ENCODE measurements around the gene NDUFB2. TPM values are rescaled to one million over a fixed set of nuclear protein-coding genes. Genes with fewer than 3 reads are reported as not detected.
A peak's percentile ranks its signal among the peaks of the same experiment; 100 is the strongest.
"Not testable (repeated sequence)": the region's sequence is repeated elsewhere in the genome, so short reads cannot be mapped to it uniquely, and the experiment has no call there.

NDUFB2 gene
- polyA plus RNA-seq = 367 TPM

GRCh38 chr7:140696680-140697446 is at the start of gene NDUFB2:
Gene NDUFB2 (plus strand): TSS chr7:140696708. CDS start chr7:140696745, 37 bp downstream.
- peaks cover 22 to 24% (median 22%) of the 10 kb centered on the region in 3 donors for H3K4me1 Mint-ChIP-seq
- H3K36me3 Mint-ChIP-seq = peaks cover 4% of the 10 kb centered on the region
- H3K9me3 Mint-ChIP-seq = no peaks in the 10 kb centered on the region
- peak within 1 kb of the TSS; percentile 96 to 99 (median 97) for H3K27ac Mint-ChIP-seq
- H3K27me3 Mint-ChIP-seq = peaks cover 1% of the 10 kb centered on the region
- H3K4me3 Mint-ChIP-seq = peak within 1 kb of the TSS; percentile 98 to 100 (median 99)

GRCh38 chr7:140646931-140647647 is 49.4 kb upstream of the NDUFB2 start:
- H3K36me3 Mint-ChIP-seq = peaks cover 2% of the 10 kb centered on the region
- H3K4me3 Mint-ChIP-seq = no peak overlapping the region
- H3K27me3 Mint-ChIP-seq = peaks cover 6% of the 10 kb centered on the region
- peaks cover 0 to 6% (median 0%) of the 10 kb centered on the region in 3 donors for H3K9me3 Mint-ChIP-seq
- peak overlapping the region in 1 of 3 donors; percentile 18 for H3K27ac Mint-ChIP-seq
- peaks cover 5 to 8% (median 7%) of the 10 kb centered on the region in 3 donors for H3K4me1 Mint-ChIP-seq

GRCh38 chr7:140649556-140650205 is 46.8 kb upstream of the NDUFB2 start:
- no peaks in the 10 kb centered on the region for H3K27me3 Mint-ChIP-seq
- peaks cover 2% of the 10 kb centered on the region for H3K36me3 Mint-ChIP-seq
- H3K9me3 Mint-ChIP-seq = no peaks in the 10 kb centered on the region
- H3K4me1 Mint-ChIP-seq = peaks cover 10 to 14% (median 11%) of the 10 kb centered on the region in 3 donors
- no peak overlapping the region for H3K4me3 Mint-ChIP-seq
- H3K27ac Mint-ChIP-seq = peak overlapping the region in 1 of 3 donors; percentile 3

- H3K27ac Mint-ChIP-seq = no peak overlapping the region
- no peaks in the 10 kb centered on the region for H3K9me3 Mint-ChIP-seq
- no peaks in the 10 kb centered on the region for H3K27me3 Mint-ChIP-seq
- H3K4me3 Mint-ChIP-seq = no peak overlapping the region
- no peaks in the 10 kb centered on the region for H3K36me3 Mint-ChIP-seq
- H3K4me1 Mint-ChIP-seq = peaks cover 10 to 14% (median 11%) of the 10 kb centered on the region in 3 donors
Observed at GRCh38 chr7:140650367-140650766, 46.1 kb upstream of the NDUFB2 start.

- Mint-ChIP-seq H3K4me1 (peaks cover 14 to 20% (median 18%) of the 10 kb centered on the region in 3 donors), H3K4me3 (peak overlapping the region in 1 of 4 donors; percentile 54), H3K27me3 (no peaks in the 10 kb centered on the region), H3K27ac (peak overlapping the region in 1 of 3 donors; percentile 83), H3K36me3 (no peaks in the 10 kb centered on the region), H3K9me3 (no peaks in the 10 kb centered on the region)
Observed at GRCh38 chr7:140653319-140654108, 43.0 kb upstream of the NDUFB2 start.

GRCh38 chr7:140654109-140654387 is 42.5 kb upstream of the NDUFB2 start:
- Mint-ChIP-seq H3K9me3 (no peaks in the 10 kb centered on the region), H3K36me3 (no peaks in the 10 kb centered on the region), H3K4me3 (no peak overlapping the region), H3K27me3 (no peaks in the 10 kb centered on the region), H3K27ac (no peak overlapping the region), H3K4me1 (peaks cover 14 to 20% (median 18%) of the 10 kb centered on the region in 3 donors)

GRCh38 chr7:140654661-140655060 is 41.8 kb upstream of the NDUFB2 start:
- no peaks in the 10 kb centered on the region for H3K36me3 Mint-ChIP-seq
- peak overlapping the region in 1 of 4 donors; percentile 65 for H3K4me3 Mint-ChIP-seq
- no peak overlapping the region for H3K27ac Mint-ChIP-seq
- no peaks in the 10 kb centered on the region for H3K27me3 Mint-ChIP-seq
- H3K9me3 Mint-ChIP-seq = no peaks in the 10 kb centered on the region
- H3K4me1 Mint-ChIP-seq = peaks cover 14 to 20% (median 18%) of the 10 kb centered on the region in 3 donors

- Mint-ChIP-seq H3K36me3 (no peaks in the 10 kb centered on the region), H3K9me3 (no peaks in the 10 kb centered on the region), H3K27ac (peak overlapping the region in 1 of 3 donors; percentile 76), H3K4me1 (peaks cover 14 to 20% (median 18%) of the 10 kb centered on the region in 3 donors), H3K4me3 (peak overlapping the region in 1 of 4 donors; percentile 96), H3K27me3 (no peaks in the 10 kb centered on the region)
Observed at GRCh38 chr7:140655511-140656408, 40.7 kb upstream of the NDUFB2 start.

GRCh38 chr7:140656548-140657515 is 39.7 kb upstream of the NDUFB2 start:
- H3K27ac Mint-ChIP-seq = peak overlapping the region; percentile 6 to 76 (median 54)
- no peaks in the 10 kb centered on the region for H3K27me3 Mint-ChIP-seq
- H3K36me3 Mint-ChIP-seq = no peaks in the 10 kb centered on the region
- H3K4me3 Mint-ChIP-seq = peak overlapping the region; percentile 5 to 96 (median 84)
- H3K4me1 Mint-ChIP-seq = peaks cover 14 to 20% (median 18%) of the 10 kb centered on the region in 3 donors
- no peaks in the 10 kb centered on the region for H3K9me3 Mint-ChIP-seq

- peaks cover 14 to 20% (median 18%) of the 10 kb centered on the region in 3 donors for H3K4me1 Mint-ChIP-seq
- no peak overlapping the region for H3K27ac Mint-ChIP-seq
- H3K36me3 Mint-ChIP-seq = no peaks in the 10 kb centered on the region
- no peaks in the 10 kb centered on the region for H3K27me3 Mint-ChIP-seq
- no peak overlapping the region for H3K4me3 Mint-ChIP-seq
- no peaks in the 10 kb centered on the region for H3K9me3 Mint-ChIP-seq
Observed at GRCh38 chr7:140657891-140658290, 38.6 kb upstream of the NDUFB2 start.

- peaks cover 11 to 15% (median 12%) of the 10 kb centered on the region in 3 donors for H3K4me1 Mint-ChIP-seq
- no peak overlapping the region for H3K27ac Mint-ChIP-seq
- no peaks in the 10 kb centered on the region for H3K9me3 Mint-ChIP-seq
- H3K36me3 Mint-ChIP-seq = no peaks in the 10 kb centered on the region
- H3K27me3 Mint-ChIP-seq = no peaks in the 10 kb centered on the region
- no peak overlapping the region for H3K4me3 Mint-ChIP-seq
Observed at GRCh38 chr7:140659856-140660255, 36.7 kb upstream of the NDUFB2 start.

- Mint-ChIP-seq H3K9me3 (no peaks in the 10 kb centered on the region), H3K4me3 (no peak overlapping the region), H3K27ac (no peak overlapping the region), H3K27me3 (no peaks in the 10 kb centered on the region), H3K4me1 (peaks cover 8 to 12% (median 10%) of the 10 kb centered on the region in 3 donors), H3K36me3 (no peaks in the 10 kb centered on the region)
Observed at GRCh38 chr7:140661124-140661523, 35.4 kb upstream of the NDUFB2 start.

GRCh38 chr7:140662938-140663337 is 33.6 kb upstream of the NDUFB2 start:
- not testable (repeated sequence) for H3K27me3 Mint-ChIP-seq

More at GRCh38 chr7:140662938-140663337, 33.6 kb upstream of the NDUFB2 start:
- not testable (repeated sequence) for H3K4me3 Mint-ChIP-seq, H3K9me3 Mint-ChIP-seq, H3K4me1 Mint-ChIP-seq, H3K27ac Mint-ChIP-seq, H3K36me3 Mint-ChIP-seq

Measured in IgD-negative memory B cell (primary cell).